ENCODE data around the gene SLCO2B1. TPM values are rescaled to one million over a fixed set of nuclear protein-coding genes. Genes with fewer than 3 reads are reported as not detected.
"Not testable (repeated sequence)": the region's sequence is repeated elsewhere in the genome, so short reads cannot be mapped to it uniquely, and the experiment has no call there.

SLCO2B1 gene, protein sequence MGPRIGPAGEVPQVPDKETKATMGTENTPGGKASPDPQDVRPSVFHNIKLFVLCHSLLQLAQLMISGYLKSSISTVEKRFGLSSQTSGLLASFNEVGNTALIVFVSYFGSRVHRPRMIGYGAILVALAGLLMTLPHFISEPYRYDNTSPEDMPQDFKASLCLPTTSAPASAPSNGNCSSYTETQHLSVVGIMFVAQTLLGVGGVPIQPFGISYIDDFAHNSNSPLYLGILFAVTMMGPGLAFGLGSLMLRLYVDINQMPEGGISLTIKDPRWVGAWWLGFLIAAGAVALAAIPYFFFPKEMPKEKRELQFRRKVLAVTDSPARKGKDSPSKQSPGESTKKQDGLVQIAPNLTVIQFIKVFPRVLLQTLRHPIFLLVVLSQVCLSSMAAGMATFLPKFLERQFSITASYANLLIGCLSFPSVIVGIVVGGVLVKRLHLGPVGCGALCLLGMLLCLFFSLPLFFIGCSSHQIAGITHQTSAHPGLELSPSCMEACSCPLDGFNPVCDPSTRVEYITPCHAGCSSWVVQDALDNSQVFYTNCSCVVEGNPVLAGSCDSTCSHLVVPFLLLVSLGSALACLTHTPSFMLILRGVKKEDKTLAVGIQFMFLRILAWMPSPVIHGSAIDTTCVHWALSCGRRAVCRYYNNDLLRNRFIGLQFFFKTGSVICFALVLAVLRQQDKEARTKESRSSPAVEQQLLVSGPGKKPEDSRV
- total RNA-seq: 0.05 TPM in 1 of 2 replicates, not detected in the other
- 0.19 TPM for polyA plus RNA-seq (2012)

GRCh38 chr11:75150879-75151278, at the start of gene SLCO2B1:
Gene SLCO2B1, plus strand, starts transcription at chr11:75151107. Its CDS starts 275 bp downstream, at chr11:75151382.
- DNase-seq (ENCODE audit: low read depth): no peak

GRCh38 chr11:75101424-75102128, 49.3 kb upstream of the SLCO2B1 start:
- DNase-seq (ENCODE audit: low read depth): no peak

- no peak for DNase-seq (ENCODE audit: low read depth)
Observed at GRCh38 chr11:75103380-75104026, 47.4 kb upstream of the SLCO2B1 start.

DNA sequence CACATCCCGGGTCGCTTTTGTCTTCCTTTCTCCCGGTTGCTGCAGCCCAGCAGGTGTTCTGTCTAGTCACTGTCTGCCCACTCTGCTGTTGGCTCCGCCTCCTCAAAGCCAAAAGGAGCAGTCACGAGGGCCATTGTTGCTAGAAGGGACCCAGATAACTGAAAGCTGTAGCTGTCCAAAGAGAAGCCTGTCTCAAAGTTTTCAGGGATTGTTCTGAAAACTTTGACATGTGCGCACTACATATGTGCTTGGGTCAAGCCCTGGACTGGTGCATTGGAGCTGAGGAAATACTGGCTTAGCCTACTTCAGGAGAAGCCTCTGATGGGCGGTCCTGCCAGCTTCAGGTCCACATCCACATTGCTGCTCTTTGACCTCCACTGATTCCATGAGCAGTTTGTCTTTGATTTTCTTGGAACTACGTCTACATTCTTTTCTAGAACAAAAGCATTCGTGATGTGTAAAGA, 45.4 kb upstream of the SLCO2B1 start:
- peak; percentile 60 for DNase-seq (ENCODE audit: low read depth)

- DNase-seq (ENCODE audit: low read depth): not testable (repeated sequence)
Observed at GRCh38 chr11:75105967-75106681, 44.8 kb upstream of the SLCO2B1 start.

GRCh38 chr11:75107187-75107586, 43.7 kb upstream of the SLCO2B1 start:
- no peak for DNase-seq (ENCODE audit: low read depth)

- DNase-seq (ENCODE audit: low read depth): no peak
Observed at GRCh38 chr11:75112200-75112599, 38.7 kb upstream of the SLCO2B1 start.

DNA sequence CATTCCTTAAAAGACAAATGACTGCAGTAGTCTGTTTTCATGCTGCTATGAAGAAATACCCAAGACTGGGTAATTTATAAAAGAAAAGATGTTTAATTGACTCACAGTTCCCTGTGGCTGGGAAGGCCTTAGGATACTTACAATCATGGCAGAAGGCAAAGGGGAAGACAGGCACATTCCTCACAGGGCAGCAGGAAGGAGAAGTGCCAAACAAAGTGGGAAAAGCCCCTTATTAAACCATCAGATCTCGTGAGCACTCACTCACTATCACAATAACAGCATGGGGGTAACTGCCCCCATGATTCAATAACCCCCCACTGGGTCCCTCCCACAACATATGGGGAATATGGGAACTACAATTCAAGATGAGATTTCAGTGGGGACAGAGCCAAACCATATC, 37.9 kb upstream of the SLCO2B1 start:
- no peak for DNase-seq (ENCODE audit: low read depth)

DNA sequence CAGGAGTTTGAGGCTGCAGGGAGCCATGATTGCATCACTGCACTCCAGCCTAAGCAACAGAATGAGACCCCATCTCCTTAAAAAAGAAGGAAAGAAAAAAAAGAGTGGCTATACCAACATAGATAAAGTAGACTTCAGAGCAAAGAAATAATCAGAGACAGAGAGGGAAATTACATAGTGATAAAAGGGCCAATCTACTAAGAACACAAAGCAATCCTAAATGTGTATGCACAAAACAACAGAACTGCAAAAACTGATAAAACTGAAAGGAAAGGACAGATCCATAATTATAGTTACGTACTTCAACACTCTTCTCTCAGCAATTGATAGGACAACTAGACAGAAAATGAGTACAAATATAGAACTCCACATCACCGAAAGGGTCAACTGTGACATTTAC, 36.4 kb upstream of the SLCO2B1 start:
- no peak for DNase-seq (ENCODE audit: low read depth)

DNA sequence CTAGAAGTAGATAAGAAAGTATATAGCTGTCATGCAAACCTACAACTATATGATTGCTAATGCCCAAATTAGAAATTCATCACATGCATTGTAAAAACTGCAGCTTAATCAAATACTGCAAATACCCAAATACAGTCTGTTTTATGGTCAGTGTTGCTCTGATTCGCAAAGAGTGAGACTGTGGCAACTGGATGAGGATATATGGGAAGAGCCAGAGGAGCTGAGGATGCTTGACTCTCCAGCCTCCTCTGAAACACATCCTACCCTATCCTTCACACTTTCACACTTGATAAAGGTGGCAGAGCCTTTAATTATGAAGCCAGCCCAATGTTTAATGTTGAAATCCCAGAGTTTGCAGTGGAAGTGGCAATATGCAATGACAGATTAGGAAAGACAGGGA, 32.3 kb upstream of the SLCO2B1 start:
- DNase-seq (ENCODE audit: low read depth): no peak

- DNase-seq (ENCODE audit: low read depth): no peak
Observed at GRCh38 chr11:75126564-75126963, 24.3 kb upstream of the SLCO2B1 start.

DNA sequence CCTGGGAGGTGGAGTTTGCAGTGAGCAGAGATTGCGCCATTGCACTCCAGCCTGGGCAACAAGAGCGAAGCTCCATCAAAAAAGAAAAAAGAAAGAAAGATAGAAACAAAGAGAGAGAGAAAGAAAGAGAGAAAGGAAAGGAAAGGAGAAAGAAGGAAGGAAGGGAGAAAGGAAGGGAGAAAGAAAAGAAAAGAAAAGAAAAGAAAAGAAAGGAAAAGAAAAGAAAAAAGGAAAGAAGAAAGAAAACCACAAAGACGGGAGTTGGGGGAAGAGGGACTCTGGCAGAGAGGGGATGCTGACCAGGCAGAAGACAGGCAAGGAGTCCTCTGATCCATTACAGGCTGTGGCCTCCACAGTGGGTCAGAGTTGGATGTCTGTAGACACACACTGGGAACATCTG, 18.8 kb upstream of the SLCO2B1 start:
- DNase-seq (ENCODE audit: low read depth): no peak

DNA sequence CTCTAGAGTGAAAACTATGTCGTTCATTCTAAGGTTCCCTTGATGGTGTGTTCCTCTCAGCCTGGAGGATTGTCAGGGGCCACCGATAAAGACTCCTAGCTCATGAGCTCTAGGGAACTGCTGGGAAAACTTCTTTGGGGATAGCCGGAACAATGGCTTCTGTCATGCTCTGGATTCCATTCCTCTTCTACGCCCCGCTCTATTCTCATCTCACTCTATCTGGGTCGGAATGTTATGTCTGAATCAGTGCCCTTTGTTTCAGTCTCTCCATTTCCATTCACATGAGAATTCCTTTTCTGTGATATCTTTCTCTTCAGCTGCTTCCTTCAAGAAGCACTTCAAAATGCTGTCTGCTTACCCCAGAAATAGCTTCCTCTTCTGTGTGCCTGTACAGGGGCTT, 16.9 kb upstream of the SLCO2B1 start:
- DNase-seq (ENCODE audit: low read depth): peak; percentile 9

- DNase-seq (ENCODE audit: low read depth): no peak
Observed at GRCh38 chr11:75135021-75135650, 15.8 kb upstream of the SLCO2B1 start.

- no peak for DNase-seq (ENCODE audit: low read depth)
Observed at GRCh38 chr11:75135651-75136050, 15.3 kb upstream of the SLCO2B1 start.

DNA sequence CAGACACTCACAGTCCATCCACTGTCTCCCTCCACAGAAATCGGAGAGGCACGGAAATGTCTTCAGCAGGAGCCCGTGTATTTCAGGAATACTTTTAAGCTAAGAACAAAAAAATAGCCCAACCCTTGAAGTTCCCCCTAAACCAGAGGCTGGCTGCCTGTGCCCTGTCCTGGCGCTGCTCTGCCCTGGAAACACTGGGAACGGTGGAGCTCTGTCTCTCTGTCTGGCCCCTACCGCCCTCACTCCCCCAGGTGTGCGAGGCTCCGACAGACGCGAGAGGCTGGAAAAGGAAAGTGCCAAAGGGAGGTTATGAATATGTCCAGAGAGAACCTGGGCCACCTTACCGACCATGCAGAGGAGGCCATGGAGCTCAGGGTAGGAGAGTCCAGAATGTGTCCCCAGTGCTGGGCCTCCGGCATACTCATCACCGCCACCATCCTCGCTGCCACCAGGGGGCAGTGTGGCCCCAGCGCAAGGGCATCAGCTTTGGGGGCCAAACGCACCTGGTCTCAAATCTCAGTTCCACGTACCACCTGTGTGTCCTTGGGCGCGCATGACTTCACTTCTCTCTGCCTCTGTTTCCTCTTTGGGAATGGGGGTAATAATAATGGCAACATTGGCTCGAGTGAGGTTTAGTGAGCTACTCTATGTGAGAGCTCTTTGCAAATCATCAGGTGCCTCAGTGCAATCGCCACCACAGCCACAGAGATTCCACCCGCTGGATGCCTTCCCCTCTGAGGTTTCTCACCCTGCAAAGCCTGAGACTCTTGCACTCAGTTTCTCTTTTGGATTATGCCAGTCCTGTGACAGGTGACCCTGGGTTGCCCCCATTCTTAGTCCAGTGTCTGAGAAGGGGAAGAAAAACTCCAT, 10.4 kb upstream of the SLCO2B1 start:
- DNase-seq (ENCODE audit: low read depth): peak; percentile 43

- no peak for DNase-seq (ENCODE audit: low read depth)
Observed at GRCh38 chr11:75141166-75141565, 9.7 kb upstream of the SLCO2B1 start.

GRCh38 chr11:75142714-75143419, 8.0 kb upstream of the SLCO2B1 start:
- peak; percentile 97 for DNase-seq (ENCODE audit: low read depth)

DNA sequence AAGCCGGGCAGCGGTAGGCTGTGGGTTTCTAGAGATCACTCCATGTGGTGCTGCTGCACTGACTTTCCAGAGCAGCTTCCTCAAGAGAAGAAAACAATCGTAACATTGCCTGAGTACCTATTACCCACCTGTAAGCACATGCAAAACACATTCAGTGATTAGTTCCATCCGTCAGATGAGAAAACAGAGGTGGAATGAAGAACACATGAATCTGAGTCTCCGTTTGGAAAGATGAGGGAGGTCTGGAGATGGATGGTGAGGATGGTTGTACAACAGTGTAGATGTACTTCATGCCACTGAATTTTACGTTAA, 7.5 kb upstream of the SLCO2B1 start:
- DNase-seq (ENCODE audit: low read depth): no peak
